ENCODE measurements around the gene MAP3K1.

Gene MAP3K1

DNA sequence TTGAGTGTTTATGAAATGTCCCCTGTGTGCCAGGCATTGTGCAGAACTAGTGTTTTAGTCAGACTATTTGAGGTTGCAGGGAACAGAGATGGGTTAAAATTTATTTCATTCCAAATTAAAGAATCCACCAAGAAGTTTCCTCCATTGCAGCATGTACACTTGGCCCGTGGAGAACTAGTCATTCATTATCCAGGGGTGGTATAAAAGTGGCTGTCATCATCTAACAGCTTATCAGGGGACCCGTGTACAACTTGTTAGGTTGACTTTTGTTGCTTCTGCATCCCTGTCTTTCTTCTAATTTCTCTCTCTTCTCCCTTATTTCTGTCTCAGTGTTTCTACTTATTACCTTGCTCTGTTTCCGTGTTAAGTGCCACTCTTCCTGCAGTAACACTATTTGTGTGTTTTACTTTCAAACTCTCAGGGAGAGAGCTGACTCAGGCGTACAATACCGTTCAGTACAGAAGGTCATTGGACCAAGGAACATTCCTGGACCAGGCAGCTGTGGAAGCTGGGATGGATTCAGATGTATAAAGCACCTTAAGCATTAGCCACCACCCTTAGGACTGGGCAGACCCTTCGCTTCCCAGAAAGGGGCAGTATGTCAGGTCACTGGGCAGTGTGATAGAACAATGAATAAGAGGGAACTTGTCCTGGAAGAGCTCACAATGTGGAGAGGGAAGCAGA, 36.1 kb downstream of the MAP3K1 start:
- no peak for DNase-seq

DNA sequence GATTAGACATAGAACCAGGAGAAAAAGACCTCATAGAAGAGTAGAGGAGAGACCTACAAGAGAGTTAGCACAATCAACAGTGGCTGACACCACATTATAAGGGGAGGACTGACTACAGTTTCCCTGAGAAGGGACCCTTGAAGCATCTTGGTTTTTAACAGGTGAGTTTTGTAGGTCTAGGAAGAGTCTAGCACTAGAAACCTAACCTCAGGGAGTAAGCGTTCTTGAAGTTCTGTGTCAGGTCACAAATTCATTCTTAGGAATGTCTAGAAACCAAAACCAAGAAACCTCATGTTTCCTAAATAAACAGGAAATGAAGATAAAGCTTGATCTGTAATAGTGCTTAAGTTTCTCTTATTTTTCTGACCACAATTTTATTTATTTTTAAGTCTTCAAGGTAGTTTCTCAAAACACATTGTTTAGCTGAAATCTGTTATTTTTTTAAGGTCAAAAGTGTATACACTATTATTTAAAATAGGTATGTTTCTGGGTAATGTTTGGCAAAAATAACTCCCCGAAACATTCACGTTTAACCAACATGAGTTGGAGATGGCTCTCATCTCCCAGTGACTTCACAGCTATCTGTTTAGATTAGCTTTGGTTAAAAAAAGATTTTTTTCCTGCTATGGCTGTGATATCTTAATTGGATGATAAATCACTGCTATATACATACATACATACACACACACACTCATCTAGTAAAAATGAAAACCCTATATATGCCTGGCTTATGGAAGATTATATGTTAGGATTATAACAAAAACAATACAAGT, 37.1 kb downstream of the MAP3K1 start:
- no peak for DNase-seq

DNA sequence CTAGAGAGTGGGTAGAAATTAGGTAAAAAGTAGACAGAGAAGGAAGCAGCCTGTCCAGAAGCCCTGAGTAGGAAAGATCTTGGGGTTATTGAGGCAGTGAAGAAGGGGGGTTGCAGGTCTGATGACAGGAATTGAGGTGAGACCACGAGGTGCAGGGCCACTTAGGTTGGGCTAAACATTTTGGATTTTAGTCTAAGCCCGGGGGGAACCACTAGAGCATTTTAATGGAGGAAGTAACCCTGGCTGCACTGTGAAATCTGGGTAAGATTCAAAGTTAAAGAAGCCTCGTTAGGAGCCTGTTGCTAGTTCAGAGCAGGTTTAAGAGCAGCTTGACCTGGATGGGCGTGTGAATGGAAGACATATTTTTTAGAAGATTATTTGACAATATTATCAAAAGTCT, 38.3 kb downstream of the MAP3K1 start:
- no peak for DNase-seq

DNA sequence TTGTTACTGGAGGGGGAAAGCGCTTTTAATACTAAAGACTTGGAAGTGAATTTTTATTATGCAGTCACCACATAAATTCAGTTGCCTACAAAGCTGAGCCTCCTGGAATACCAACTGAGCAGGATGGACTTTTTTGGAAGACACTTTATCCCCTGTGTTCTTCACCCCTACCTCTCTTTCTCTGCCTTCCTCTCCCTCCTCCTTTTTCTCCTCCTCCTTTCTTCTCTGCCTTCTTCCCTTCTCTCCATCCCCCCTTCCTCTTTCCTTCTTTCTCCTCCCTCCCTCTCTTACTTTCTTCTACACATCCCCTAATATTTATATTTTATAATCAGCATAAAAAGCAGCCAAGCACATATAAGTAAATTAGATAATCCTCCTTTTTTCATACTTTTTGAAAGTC, 39.6 kb downstream of the MAP3K1 start:
- no peak for DNase-seq

DNA sequence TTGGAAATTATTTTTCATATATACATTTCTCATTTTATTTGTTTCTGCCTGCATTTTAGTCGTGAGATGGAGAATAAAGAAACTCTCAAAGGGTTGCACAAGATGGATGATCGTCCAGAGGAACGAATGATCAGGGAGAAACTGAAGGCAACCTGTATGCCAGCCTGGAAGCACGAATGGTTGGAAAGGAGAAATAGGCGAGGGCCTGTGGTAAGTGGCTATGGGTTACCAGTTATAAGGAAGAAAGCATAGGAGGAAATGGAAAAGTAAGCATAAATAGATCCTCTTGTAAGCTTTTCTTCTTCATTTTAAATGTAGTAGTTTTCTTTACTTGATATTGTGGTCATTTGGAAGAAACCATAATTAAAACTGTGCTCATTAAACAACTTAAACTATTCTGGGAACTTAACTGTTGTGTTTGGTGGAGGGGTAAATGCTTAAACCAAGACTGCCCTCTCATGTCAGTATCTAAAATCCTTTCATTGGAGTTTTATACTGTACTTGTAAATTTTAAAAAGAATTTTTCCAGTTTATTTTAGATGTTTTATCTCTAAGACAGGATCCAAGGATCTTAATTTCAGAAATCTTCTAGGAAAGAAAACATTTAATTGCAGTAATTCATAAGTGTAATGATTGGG, 41.3 kb downstream of the MAP3K1 start:
- DNase-seq: no peak

DNA sequence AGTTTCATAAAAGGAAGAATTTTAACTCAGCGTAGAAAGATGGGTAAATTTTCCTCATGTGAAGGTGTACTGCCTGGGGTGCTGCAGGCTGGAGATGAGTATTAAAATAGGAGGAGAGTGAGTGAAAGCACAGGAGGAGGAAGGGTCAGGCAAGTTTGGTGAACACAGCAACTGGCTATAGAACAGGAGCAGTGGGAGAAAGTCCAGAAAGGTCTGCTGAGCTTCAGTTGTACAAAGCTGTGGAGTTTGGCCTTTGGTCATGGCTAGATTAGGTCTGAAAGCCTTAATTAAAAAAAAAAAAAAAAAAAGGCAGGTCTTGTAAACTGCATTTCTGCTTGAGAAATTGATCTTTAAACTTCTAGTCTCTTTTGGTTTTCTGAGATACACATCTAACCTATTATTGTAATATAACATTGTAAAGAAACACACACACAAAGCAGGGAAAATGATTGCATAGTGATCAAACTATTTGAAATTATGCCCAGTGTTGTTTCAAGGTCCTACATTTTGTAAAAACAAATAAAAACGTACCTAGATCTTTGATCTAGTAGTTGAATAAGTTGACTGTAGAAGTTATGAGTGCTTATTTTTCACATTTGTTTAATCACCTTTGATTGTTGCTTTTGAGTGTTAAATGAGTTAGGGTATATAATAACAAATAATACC, 43.6 kb downstream of the MAP3K1 start:
- no peak for DNase-seq

DNA sequence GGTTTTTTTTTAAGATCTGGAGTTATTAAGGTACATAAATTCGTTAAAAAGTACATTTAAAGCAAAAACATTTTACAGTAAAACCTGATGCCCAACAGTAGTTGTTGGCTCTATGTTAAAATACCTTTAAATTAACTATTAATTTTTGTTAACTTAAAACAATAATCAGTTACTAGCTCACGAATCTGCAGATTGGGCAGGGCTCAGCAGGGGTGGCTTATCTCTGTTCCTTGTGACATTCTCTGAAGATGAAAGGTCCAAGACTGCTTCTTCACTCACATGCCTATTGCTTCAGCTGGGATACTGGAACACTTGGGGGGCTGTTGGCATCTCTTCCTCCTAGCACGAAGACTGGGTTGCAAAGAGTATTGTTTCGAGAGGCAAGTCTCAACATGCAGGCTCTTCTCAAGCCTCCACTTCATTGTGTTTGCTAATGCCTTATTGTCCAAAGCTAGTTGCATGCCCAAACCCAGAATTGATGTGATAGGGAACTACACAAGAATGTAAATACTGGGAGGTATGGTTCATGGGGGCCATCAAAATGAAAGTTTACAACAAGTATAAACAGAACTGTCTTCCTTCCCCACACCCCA, 46.6 kb downstream of the MAP3K1 start:
- no peak for DNase-seq

DNA sequence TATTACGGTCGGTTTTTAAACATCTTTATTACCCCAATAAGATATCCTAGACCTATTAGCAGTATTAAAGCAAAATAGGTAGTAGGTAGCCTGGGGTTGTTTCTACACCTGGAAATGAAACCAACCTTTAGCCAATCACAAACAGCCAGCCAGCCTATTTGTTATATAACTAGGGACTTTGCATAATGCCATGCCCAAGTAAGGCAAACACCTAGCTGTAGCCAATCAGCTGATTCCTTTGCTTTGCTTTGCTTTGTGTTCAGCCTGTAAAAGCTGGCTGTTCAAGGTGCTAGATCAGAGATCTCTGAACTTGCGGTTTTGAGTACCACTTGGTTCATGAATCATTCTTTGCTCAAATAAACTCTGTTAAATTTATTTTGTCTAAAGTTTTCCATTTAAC, 47.6 kb downstream of the MAP3K1 start:
- no peak for DNase-seq

DNA sequence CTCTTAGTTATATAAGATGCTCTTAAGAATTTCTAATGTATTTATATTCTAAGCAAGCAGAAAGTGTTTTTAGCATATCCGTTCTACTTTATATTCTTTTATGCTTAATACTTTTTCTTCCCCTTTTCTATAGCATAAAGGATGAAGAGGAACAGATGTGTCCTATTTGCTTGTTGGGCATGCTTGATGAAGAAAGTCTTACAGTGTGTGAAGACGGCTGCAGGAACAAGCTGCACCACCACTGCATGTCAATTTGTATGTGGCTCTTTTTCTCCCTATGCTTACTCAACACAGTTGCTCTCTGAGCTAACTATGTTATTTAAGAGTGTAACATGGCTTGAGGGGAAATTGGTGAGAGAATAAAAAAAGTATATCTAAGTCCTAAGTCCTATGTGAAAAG, 56.4 kb downstream of the MAP3K1 start:
- no peak for DNase-seq

DNA sequence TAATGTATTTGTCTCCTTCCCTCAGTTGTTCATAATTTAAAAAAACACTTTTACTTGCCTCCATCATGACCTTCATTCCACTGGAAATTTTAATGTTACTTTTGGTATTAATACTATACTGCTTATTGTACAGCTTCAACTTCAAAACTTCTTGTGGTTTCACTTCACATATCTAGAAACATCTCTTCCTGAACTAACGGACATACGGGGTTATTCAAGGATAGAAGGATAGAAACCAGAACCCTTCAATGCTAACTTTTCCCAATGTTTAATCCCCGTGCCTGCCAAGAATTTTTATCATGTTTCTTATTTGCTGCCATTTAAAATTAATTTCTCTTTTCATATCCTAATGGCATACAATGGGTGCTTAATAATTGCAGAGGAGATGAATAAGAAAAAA, 57.7 kb downstream of the MAP3K1 start:
- no peak for DNase-seq

DNA sequence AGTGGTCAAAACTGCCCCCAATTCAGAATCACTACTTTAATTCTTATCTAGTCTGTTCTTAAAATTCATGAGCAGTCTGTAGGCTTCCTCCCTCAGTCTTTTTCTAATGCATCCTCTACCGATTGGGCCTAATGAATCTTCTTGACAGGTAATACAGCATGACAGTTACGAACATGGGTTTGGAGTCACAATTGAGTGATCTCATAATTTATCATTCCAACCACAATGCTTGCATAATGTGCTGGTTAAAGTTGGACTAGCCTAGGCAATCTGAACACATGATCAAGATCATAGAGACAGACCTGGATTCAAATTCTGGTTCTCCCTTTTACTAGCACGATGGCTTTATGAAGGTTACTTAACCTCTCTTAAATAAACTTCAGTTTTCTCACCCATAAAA, 61.0 kb downstream of the MAP3K1 start:
- no peak for DNase-seq

DNA sequence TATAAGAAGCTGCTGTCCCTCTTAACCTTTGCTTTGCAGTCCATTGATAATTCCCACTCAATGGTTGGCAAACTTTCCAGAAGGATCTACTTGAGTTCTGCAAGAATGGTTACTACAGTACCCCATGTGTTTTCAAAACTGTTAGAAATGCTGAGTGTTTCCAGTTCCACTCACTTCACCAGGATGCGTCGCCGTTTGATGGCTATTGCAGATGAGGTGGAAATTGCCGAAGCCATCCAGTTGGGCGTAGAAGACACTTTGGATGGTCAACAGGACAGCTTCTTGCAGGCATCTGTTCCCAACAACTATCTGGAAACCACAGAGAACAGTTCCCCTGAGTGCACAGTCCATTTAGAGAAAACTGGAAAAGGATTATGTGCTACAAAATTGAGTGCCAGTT, 66.2 kb downstream of the MAP3K1 start:
- no peak for DNase-seq

DNA sequence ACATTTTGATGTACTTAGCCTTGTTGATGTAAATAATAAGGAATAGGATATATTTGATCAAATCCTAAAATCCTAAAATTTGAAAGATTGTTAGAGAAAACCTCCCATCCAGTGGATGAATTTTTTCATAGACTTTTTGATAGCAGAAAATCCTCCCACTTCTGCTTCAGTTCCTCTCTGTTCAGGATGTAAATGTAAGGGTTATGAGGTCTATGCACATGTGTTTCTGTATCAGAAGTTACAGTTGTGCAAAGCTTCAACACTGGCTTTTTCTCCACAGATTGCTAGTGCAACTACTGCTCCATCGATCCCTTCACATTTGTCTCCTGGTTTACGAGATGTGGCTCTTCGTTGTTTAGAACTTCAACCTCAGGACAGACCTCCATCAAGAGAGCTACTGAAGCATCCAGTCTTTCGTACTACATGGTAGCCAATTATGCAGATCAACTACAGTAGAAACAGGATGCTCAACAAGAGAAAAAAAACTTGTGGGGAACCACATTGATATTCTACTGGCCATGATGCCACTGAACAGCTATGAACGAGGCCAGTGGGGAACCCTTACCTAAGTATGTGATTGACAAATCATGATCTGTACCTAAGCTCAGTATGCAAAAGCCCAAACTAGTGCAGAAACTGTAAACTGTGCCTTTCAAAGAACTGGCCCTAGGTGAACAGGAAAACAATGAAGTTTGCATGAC, 78.1 kb downstream of the MAP3K1 start:
- DNase-seq: no peak

DNA sequence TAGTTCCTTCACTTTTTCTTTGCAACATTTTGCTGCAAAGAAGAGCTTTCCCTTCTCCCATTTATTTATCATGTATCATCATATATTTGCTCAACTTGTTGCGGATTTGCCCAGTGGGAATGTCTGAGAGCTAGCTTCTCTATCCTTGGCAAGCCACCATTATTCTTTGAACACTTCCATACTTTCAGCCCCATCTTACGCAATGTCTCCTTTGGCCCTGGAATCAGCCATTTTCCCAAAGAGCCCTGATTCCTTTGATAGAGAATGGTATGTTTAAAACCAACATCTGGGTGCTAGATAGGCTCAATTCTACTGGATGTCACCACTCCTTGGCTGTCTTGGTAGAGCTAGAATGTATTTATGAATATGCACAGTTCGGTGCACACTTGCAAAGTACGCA, 81.4 kb downstream of the MAP3K1 start:
- no peak for DNase-seq

DNA sequence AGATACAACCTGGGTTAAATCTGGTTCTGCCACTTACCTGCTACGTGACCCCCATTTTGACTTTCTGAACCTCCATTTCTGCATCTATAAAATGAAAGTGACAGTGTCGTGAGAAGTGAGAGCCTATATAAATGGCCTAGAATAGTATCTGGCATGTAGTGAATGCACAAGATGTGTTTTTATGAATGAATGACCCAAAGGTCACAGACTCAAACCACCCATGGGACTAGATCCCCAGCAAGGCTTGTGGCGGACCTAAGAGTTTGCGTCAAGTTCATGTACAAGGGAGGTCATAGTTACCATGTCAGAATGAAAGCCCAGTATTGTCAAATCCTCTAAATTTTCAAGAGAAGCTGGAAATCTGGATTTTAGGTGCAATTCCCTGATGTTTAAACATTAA, 82.9 kb downstream of the MAP3K1 start:
- DNase-seq: no peak

DNA sequence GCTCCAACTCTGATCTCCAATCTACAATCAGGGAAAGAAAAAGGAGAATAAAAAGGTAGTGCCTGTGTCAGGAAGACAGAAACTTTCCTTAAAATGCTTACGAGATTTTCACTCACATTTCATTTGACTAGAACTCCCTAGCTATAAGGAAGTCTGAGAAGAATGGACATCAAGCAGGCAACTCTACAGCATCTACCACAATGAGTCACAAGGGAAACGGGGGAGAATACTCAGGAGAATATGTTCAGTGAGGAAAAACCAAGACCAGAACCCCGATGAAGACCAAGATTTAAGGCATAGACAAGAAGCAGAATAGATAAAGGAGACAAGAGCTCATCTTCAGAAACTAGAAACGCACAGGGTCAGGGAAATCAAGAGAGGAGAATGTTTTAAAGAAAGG, 85.0 kb downstream of the MAP3K1 start:
- DNase-seq: no peak

DNA sequence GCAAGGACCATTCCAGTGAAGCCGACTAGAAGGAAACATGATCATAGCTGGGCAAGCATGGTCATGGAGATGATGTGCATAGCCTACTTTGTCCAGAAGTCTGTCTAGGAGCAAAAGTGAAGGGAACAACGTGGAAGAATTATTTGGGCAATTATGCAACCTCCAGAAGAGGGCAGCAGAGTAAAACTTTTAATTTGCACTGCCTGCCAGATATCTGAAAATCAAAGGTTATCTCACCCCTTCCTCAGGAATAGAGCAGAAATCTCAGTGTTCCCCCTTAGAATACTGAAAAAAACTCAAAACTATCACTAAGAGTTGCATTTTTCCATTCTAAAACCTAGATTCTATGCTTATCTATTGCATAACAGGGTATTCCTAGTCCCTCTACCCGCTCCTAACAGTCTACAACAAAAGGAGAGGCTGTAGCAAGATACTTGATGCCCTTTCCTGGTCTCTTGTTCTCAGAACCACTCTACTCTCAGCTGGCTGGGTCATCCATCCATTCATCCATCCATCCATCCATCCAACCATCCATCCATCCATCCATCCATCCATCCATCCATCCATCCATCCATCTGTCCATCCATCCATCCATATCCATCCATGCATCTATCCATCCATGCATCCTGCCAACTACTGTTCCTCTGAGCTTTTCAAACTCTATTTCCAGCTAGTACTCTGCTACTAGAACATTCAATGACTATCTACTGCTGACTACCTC, 85.7 kb downstream of the MAP3K1 start:
- DNase-seq: no peak

DNA sequence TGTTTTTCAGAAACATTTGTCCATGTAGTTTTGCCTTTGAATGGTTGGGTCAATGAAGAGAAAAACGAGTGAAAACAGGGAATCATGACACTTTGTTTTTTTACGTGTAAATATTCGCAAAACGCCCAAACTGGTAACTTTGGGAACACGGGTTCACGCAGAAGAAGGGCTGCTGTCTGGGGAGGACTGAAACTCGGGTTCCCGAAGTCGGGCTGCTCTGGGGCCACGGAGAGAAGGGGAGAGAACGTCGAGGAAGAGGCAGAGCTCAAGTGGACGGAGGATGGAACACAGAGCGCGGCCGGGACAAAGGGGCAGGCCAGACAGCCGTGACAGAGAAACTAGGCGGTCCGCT, 93.6 kb downstream of the MAP3K1 start:
- DNase-seq: no peak

DNA sequence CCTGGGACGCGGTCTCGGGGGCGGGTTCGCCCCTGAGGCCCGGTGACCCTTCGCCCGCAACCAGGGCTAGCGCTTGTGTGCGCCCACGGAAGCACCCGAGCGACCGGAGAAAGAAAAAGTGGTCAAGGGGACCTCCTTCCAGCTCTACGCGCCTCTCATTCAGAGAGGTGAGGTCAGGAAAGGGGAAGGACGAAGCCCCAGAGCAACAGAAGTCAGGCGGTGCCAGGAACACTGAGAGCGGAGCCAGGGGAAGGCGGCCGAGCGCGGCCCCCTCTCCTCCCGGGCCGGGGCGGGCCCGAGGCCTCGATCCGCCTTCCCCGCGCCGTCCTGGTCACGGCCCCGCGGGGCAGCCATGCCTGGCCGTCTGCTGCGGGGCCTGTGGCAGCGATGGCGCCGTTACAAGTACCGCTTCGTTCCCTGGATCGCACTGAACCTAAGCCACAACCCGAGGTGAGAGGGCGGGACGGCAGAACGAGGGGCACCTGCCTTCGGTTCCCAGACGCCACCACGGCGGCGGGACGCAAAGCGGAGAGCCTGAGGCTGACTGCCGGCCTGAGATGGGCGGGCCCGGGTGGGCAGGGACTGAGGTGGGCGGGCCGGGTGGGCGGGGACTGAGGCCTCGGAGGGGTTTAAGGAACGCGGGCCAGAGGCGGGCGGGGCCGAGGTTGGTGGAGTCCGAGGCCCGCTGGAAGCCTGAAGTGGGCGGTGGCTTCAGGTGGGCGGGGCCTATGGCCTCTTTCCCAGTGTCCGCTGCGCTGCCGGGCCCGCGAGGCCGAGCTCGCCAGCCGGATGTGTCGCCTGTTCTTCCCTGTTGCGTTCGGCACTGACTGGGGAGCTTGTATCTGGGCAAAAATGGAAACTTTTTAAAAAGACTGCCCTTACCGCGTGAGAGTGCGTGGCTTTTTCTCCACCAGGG, 94.2 kb downstream of the MAP3K1 start, which contains the start of gene SETD9:
TSS of gene SETD9 (plus strand) at position 303 of the 916 bp plus-strand sequence. CDS start at position 353, 50 bp downstream.
- DNase-seq: peak; percentile 94

DNA sequence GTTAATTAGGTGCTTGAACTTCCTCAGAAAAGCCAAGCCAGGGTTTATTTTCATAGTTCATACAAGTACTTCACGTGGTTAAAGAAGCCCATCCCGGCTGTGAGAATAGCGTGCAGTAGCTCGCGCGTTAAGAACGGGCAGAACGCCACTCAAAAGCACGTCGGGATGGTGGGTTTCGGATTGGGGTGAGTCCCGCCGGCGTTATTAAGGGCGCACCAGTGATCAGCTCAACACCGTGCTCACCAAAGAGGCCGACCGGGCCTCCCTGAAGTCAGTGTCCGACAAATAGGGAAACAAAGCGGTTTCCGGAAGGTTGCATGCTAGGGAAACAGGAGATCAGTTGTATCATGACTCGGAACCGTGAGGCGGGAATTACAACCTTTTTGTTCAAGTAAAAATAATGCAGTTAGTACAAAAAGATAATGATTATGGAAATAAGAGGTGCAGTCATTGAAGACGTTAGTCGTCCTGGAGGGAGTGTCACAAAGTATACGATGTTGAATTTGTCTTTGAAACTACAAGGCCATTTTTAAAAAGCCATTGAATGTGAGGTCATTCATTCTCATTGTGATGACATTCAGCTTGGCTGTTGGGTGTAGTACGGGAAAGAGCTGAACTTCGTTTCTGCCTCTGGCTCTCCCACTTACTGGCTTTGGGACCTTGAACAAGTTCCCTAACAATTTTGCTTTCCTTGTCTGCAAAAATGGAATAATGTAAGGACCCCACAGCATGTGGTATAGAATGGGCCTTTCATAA, 95.0 kb downstream of the MAP3K1 start:
- no peak for DNase-seq

Measured in stimulated activated CD4-positive, alpha-beta T cell treated with anti-CD3 and anti-CD28 coated beads, Interleukin-1b, Interleukin-23, amount 100 ng/mL, for 48 hours (primary cell).